DMS153 treated with DMSO at 0.1 percent for 48 hours (cell line): Measurements from ENCODE around the gene MTOR.
"Not testable (repeated sequence)": the region's sequence is repeated elsewhere in the genome, so short reads cannot be mapped to it uniquely, and the experiment has no call there.

Experiments used
- DNase-seq: peaks from one replicate; lab custom pipeline; 2025; ENCODE audit not compliant: unreplicated experiment; lab: John Stamatoyannopoulos, UW

MTOR gene

DNA sequence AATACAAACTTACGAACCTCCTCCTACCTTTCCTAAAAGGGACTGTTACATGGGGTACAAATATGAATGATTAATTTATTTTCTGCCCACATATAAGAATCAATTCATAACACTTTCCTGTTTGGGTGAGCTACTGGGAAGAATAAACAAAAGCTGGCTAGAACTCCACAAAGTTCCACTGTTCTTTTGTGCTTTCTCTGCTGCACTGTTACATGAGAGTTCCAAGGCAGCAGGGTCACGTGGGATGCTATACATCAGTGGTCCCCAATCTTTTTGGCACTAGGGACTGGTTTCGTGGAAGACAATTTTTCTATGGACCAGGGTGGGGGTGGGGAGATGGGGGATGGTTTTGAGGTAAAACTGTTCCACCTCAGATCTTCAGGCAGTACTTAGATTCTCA lies 75.4 kb downstream of the MTOR start:
- no peak for DNase-seq

DNA sequence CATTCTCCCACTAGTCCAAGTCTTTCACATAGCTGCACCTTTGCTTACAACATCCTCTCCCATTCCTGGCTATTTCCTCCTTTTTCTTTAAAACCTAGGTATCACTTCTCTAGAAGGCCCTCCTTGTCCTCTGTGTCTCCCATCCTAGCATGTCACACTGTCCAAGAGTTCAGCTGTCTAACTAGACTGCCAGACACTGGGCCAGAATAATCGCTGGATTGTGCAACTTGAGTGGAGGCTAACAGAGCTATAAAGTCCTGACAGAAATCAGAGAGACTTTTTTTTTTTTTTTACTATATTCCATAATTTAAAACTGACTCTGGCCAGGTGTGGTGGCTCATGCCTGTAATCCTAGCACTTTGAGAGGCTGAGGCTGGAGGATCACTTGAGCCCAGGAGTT lies 77.4 kb downstream of the MTOR start:
- no peak for DNase-seq

DNA sequence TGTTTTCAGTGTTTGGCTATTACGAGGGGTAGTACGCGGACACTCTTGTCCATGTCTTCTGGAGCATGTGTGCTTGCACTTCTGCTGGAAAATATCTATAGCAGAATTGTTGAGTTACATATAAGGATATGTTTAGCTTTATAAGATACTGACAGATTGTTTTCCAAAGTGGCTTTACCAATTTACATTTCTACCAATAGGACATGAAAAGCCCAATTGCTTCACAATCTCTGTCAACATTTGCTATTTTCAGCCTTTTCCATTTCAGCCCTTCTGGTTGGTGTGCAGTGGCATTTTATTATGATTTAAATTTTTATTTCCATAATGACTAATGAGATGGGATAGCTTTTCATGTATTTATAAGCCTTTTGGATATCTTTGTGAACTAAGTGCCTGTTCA lies 79.5 kb downstream of the MTOR start:
- no peak for DNase-seq

DNA sequence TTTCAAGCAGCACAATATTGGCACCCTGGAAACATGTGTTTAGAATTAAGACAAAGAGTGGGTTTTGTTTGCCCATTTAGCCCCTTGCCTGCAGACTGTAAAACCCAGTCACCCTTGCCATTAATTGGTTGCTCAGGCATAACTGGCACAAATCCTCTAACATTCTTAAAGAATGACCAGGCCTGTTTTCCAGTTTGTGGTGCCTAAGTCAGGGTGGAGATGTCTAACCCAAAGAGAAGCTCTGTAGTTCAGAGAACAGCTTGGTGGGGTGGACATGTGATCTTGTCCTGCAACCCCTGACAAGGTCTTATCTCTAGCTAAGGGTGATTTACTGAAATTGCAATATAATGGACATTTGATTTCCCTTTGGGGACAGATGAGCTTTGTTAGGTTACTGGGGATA lies 82.0 kb downstream of the MTOR start:
- no peak for DNase-seq

DNA sequence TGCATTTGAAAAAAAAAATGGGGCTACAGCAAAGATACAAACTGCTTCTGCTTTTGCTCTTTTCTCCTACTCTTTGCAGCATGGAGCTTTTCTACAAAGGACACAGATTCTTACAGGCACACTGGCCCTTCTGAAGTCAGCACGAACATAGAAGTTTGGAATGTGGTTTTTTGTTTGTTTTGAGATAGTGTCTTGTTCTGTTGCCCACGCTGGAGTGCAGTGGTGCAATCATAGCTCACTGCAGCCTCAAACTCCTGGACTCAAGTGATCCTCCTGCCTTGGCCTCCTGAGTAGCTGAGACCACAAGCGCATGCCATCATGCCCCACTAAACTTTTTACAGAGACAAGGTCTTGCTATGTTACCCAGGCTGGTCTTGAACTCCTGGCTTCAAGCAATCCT lies 82.6 kb downstream of the MTOR start:
- not testable (repeated sequence) for DNase-seq

DNA sequence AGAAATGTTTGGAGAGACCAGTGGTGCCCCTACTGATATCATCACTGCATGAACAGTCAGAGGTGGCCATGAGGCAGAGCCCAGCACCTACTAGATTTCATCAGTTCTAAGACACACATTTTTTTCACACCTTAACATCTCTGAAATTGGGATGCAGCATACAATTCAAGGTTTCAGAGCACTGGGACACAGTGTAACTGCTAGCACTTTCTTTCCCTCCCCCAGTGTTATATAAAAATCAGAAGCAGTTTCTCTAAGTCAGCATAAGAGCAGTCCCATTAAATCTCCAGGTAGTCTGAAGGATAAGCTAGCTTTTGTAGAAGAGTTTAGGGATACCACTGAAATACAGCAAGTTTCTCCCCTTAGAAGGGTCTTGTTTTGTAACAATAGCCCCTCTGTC lies 83.2 kb downstream of the MTOR start:
- no peak for DNase-seq

DNA sequence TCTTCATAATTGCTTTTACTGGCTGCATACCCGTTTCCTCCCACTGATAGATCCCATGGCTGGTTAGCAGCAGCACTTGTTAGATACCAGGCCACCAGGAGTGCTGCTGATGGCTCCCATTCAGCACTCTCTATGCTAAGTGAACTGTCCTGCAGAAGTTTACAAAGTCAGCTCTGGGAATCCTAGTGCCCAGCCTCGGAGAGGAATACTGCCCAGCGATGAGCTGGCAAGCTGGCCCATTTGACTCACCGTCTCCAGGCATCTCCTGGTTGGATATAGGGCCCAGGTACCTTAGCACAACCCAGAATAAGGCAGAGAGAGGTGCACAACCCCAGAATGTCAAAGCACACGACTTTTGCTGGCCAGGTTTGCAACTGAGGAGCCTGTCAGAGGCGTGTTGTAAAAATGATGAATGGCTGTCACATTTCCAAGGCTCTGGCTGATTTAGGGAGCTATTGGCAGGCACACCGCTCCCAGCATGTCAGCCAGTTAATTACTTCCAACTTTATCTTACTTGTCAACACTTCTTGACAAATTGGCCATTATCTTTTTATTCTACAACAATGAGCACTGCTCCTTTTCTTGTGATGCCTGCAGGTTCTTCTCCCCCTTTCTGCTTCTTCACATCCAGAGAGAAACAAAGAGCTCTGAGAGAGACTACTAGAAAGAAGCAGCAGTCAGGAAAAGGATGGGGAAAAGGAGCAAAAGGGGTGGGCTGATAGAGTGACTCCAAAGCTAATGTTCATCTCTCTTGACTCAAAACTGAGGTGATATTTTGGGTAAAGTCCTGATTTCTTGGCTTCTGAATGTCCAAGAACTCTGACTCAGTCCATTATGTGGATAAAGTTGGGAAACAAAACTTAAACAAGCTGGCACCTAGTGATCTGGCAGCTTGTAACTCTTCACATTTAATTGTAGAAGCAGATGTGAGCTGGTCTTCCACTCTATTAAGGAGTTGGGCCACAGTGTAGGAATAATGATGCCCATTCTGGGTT lies 84.0 kb downstream of the MTOR start:
- no peak for DNase-seq

DNA sequence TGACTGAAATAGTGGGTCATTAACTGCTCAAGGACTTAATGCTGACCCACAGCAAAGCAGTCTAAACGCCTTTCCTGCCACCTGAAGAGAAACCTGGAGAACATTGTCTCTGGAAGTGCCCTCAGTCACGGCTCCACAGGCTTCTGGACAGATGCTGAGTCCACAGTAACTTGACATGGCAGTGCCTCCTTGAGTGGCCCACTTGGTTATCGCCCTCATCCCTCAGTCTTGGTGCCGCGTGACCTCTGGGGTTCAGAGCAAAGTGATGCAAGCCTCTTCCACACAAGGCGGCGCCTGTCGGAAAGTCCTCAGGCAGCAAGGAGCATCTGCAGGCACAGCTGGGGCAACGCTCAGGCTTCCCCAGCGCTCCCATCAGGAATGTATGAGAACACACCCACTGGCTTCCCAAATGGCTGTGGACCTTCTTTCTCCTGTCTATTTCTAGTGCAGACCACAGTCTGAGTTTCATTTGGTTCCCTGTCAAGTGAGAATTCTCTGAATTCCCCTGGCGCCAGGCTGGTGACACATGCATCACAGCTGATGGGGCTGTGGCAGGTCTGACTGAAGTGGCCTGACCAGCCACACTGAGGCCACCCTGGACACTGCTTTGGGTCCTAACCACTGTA lies 86.2 kb downstream of the MTOR start:
- no peak for DNase-seq

DNA sequence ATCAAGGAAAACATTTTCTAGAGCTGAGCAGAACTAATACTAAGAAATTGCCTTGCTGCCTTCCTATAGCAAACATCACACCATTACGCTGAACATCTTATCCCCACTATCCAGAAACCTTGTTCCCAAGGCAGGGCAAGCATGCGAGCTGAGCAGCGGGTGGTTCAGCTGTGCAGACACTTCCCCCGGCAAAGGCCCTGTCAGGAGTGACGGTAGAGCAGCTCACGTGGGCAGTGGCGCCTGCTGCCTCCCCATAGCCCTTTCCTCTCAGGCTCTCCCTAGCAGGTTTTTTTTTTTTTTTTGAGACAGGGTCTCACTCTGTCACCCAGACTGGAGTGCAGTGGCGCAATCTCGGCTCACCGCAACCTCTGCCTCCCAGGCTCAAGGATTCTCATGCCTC lies 86.9 kb downstream of the MTOR start:
- no peak for DNase-seq

DNA sequence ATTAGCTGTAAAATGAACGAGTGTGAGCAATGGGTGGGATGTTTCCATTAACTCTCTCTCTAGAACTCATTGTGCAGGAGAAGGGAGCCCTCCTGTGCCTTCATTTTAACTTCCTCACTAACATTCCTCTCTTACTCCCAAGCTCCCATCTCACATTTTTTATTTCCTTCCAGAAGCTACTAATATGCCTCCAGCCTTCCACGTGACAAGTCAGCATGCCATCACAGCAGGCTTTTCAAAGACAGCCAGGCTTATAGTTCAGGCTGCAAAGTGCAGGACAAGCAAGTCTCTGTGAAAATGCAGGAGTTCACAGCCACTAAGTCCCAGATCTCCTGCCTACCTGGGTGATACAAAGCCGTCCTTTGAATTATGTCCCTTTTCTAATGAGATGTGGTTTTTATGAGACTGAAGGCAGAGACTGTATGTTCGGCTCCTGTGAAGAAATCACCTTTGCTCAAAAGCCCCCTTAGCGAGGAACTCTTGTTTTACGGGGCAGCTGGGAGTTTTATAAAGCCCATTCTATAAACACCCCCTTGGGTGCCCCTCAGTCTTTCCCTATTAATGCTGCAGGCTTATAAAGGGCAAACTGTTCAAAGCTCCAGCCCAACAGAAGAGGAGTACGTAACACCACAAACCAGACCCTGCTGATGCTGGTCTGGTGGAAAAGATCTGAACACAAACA lies 87.9 kb downstream of the MTOR start:
- DNase-seq, result no peak

DNA sequence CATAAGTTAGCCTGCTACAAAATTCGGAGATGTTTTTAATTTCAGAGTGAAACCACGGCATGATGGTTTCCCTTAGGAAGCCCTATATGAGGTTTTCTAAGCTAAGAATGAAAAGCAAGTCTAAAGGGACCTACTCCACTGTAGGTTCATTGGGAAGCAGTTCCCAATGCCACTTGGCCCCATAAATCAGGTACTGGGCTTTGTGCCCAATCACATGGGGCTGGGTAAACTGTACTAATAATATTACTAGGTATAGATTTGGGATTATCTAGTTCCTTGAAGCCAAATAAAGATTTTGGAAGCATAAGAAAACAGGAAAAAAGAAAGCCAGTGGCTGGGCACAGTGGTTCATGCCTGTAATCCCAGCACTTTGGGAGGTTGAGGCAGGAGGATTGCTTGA lies 92.2 kb downstream of the MTOR start:
- DNase-seq, result no peak

DNA sequence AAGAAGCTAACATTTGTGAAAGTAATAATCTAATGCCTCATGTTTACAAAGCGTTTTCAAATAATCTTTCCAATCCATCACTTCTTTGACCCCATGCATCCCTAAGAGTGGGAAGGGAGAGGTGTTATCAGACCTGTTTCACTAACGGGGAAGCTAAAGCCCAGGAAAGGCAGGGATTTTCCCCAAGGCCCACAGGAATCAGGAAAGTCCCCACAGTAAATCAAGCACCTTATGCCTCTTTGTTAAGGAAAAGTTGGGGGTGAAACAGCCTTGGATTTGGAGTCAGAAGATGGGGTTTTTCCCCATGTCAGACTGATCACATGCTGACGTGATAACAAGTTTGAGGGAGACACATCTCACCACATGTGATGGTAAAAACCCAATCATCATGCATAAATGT lies 93.1 kb downstream of the MTOR start:
- no peak for DNase-seq

DNA sequence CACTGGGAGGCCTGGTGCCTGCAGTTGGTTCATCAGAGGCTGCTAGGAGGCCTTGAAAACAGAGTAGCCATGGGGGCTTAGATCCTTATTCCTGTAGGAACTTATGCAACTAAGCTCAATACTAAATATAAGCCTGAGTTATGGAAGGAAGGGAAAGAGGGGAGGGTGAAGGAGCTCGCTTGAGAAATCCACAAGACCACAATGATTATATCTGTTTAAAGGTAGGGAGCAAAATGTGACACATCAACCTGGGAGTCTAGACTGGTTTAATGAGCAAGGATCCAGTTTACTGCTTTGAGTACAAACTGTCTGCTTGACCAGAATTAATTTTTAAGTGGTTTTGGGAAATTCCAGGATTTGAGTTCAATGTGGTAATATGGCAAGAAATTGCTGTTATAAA lies 93.6 kb downstream of the MTOR start:
- no peak for DNase-seq

DNA sequence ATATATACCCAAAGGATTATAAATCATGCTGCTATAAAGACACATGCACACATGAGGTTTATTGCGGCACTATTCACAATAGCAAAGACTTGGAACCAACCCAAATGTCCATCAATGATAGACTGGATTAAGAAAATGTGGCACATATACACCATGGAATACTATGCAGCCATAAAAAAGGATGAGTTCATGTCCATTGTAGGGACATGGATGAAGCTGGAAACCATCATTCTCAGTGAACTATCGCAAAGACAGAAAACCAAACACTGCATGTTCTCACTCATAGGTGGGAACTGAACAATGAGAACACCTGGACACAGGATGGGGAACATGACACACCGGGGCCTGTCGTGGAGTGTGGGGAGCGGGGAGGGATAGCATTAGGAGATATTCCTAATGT lies 95.6 kb downstream of the MTOR start:
- not testable (repeated sequence) for DNase-seq

DNA sequence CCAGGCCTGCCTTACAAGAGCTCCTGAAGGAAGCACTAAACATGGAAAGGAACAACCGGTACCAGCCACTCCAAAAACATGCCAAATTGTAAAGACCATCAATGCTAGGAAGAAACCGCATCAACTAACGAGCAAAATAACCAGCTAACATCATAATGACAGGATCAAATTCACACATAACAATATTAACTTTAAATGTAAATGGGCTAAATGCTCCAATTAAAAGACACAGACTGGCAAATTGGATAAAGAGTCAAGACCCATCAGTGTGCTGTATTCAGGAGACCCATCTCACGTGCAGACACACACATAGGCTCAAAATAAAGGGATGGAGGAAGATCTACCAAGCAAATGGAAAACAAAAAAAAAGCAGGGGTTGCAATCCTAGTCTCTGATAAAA lies 99.6 kb downstream of the MTOR start:
- not testable (repeated sequence) for DNase-seq

DNA sequence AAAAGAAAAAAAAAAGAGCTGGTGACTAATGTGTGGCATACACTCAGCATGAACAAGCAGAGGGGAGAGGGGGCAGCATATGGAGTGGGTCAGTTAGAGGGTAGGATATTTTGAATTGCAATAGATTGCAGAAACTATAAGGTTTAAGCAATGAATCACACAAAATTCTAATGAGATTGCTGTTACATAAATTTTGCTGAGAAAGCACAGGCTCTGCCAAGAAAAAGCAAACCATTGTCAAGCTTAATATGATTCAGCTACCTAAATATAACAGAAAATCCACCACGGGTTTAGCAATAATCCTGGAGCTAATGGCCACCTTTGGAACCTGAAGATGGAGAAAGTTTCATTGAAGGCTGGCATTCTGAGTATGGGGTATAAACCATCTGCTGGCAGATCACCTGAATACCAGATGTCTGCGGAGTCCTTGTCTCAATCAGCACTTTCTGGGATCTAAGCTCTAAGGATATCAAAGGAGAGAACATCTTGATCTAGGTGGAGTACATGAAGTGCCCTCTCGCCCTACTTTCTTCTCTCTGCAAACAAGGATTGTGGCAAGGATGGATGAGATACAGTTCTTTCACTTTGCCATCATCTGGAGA lies 103.5 kb downstream of the MTOR start:
- DNase-seq, result no peak

DNA sequence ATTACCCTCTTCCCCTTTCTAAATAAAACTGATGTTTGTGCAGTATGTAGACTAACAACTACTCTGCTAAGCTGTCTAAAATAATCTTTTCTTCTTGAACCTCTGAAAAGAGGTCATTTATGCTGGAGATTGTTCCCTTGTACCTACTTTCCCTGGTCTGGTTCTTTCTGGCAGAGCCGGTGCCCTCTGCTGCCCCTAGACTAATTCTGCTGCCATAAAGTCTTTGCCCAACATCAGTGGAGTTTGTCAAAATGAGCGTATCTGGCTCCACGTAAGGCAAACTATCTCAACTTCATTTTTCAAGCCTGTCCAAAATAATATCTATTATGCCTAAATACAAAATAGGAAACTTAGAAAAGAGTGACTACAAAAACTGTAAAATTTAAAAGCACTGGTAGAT lies 104.1 kb downstream of the MTOR start:
- DNase-seq, result no peak

DNA sequence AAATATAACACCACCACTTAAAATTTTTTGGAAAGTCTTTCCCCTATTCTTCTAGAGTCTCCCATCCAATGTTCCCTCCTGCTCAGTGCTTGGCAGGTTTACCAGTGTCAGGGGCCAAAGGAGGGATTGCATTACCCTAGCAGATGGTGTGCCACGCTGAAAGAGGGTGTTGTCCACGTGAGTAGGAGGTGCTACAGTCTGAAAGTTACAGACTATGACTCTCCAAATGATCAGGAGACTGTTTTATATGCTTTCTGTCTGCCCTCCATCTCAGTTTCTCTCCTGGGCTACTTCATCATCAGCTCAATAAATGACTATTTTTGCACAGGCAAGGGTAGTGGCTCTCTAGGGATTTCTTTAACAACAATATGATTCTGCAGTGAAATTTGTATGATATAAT lies 104.5 kb downstream of the MTOR start:
- no peak for DNase-seq

DNA sequence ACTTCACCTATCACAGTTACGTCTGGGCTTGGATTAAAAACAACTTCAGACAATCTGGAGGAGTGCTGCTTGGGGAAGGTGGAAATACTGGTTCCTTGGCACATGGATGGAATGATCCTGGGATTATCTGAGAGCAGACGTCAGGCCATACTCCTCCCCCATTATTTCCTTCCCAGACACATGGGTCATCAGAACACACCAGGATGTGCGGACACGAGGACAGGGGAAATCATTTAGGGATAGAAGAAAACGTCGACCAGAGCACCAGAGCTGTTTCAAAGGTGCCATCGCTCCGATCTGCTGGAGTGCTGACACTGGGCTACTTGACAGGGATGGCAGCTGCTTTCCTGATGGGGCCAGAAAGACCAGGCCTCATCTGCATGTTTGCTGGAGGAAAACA lies 105.0 kb downstream of the MTOR start:
- DNase-seq, result no peak

DNA sequence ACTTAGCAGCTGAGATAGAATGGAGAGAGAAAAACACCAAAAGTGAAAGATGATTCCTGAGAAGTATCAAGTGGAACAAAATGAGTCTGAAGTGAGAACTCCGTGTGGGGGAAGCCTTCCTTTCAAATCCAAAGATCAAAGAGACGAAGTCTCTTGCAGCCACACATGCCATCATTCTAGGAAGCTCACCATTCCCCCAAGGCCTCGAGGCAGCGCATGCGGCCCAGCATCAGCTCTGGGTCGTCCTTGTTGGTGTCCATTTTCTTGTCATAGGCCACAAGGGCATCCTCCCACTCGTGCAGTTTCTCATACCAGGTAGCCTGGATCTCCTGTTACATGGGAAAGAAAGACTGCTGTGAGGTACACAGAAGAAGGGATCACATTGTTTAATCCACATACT lies 105.4 kb downstream of the MTOR start:
- no peak for DNase-seq

DNA sequence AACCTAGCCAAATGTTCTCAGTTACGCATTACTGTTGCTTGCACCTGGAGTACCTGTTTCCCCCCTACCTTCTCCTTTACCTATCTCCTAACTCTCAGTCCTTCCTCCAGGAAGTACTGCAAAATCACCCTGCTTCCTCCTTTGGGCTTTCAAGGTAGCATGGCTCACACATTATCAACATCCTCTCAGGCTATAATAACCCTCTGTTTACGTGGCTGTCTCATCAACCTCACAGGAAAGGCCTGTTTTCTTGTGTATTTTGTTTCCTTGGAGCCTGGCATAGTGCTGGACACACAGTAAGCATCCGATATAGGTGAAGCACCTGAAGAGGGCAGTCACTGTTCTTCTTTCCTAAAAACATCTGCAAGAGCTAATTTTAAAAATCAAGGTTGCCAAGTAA lies 105.9 kb downstream of the MTOR start:
- DNase-seq, result peak; percentile 62

DNA sequence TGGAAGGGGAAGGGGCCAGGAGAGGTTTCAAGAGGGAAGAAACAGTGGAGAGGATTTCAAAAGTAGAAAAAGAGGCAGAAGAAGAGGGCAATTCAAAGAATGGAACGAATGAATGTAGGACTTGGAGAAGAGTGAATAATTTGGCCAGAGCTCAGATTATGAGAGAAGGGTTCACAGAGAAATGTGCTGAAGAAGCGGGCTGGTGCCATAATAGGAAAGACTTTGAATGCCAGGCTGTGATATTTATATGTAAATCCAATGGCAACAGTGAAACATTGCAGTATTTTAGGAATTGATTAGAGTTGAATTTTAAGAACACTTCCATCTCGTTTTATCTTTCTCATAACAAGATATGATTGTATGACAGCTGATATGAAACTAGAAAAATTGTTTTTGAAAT lies 109.2 kb downstream of the MTOR start:
- no peak for DNase-seq
